Measurements from ENCODE around the gene SDSL.

SDSL gene

GRCh38 chr12:113395119-113395518 is 27.1 kb upstream of the SDSL start:
- no peak for TF ChIP-seq CTCF (IDR thresholded peaks at IDR 0.05)
- Histone ChIP-seq H3K27ac (no peak overlapping the region), H3K4me3 (no peak overlapping the region)
- DNase-seq (ENCODE audit: low spot score) = no peak

- no peak for TF ChIP-seq CTCF (IDR thresholded peaks at IDR 0.05)
- DNase-seq (ENCODE audit: low spot score) = no peak
- Histone ChIP-seq H3K27ac (no peak overlapping the region), H3K4me3 (no peak overlapping the region)
Observed at GRCh38 chr12:113396200-113396599, 26.0 kb upstream of the SDSL start.

- Histone ChIP-seq H3K4me3 (no peak overlapping the region), H3K27ac (no peak overlapping the region)
- no peak for DNase-seq (ENCODE audit: low spot score)
- no peak for TF ChIP-seq CTCF (IDR thresholded peaks at IDR 0.05)
Observed at GRCh38 chr12:113396828-113397496, 25.2 kb upstream of the SDSL start.

- TF ChIP-seq CTCF (IDR thresholded peaks at IDR 0.05) = no peak
- Histone ChIP-seq H3K4me3 (no peak overlapping the region), H3K27ac (no peak overlapping the region)
- no peak for DNase-seq (ENCODE audit: low spot score)
Observed at GRCh38 chr12:113397497-113398197, 24.5 kb upstream of the SDSL start.

GRCh38 chr12:113398346-113399290 is 23.6 kb upstream of the SDSL start:
- H3K4me3 ChIP-seq = no peak overlapping the region
- no peak for TF ChIP-seq CTCF (IDR thresholded peaks at IDR 0.05)
- no peak for DNase-seq (ENCODE audit: low spot score)
- no peak overlapping the region for H3K27ac ChIP-seq

GRCh38 chr12:113399490-113399889 is 22.7 kb upstream of the SDSL start:
- no peak overlapping the region for H3K4me3 ChIP-seq
- no peak for TF ChIP-seq CTCF (IDR thresholded peaks at IDR 0.05)
- DNase-seq (ENCODE audit: low spot score) = no peak

More at GRCh38 chr12:113399490-113399889, 22.7 kb upstream of the SDSL start:
- no peak overlapping the region for H3K27ac ChIP-seq
